RWPE2 (cell line): ENCODE data around the gene HPN.
"Not testable (repeated sequence)": the region's sequence is repeated elsewhere in the genome, so short reads cannot be mapped to it uniquely, and the experiment has no call there.

Source experiments
- ATAC-seq: fragments of 200-7000 bp; cut with Tn5 transposase; 3 replicates; pipeline ENCODE4 v1.9.1; 2021; ENCODE audit warnings: low read depth
- DNase-seq: peaks from one replicate; pipeline ENCODE4 v3.0.0-alpha.2; 2020; ENCODE audit warnings: low spot score
- H3K27ac ChIP-seq: fragments of 450-650 bp; 2 replicates; pipeline ENCODE4 v1.5.1; 2017; ENCODE audit warnings: mild to moderate bottlenecking; ENCODE audit not compliant: poor library complexity, severe bottlenecking
- H3K27me3 ChIP-seq: fragments of 250-450 bp; sonication (Bioruptor Pico); 2 replicates; pipeline ENCODE4 v1.5.1; 2021; ENCODE audit warnings: mild to moderate bottlenecking, moderate library complexity; ENCODE audit not compliant: insufficient read depth, poor library complexity, severe bottlenecking
- H3K36me3 ChIP-seq: fragments of 250-450 bp; sonication (Bioruptor Pico); 2 replicates; pipeline ENCODE4 v1.5.1; 2020; ENCODE audit warnings: low read depth, mild to moderate bottlenecking, moderate library complexity
- H3K4me1 ChIP-seq: fragments of 250-450 bp; sonication (Bioruptor Pico); 2 replicates; pipeline ENCODE4 v1.5.1; 2021; ENCODE audit warnings: mild to moderate bottlenecking, moderate library complexity; ENCODE audit not compliant: insufficient read depth, poor library complexity, severe bottlenecking
- H3K4me3 ChIP-seq: fragments of 250-450 bp; sonication (Bioruptor Pico); 2 replicates; pipeline ENCODE4 v1.5.1; 2021; ENCODE audit warnings: mild to moderate bottlenecking, moderate library complexity; ENCODE audit not compliant: severe bottlenecking
- H3K9me3 ChIP-seq: fragments of 250-450 bp; sonication (Bioruptor Pico); 2 replicates; pipeline ENCODE4 v1.5.1; 2021; ENCODE audit warnings: mild to moderate bottlenecking, moderate library complexity; ENCODE audit not compliant: severe bottlenecking
- CTCF ChIP-seq: fragments of 450-650 bp; IDR thresholded peaks from one replicate; pipeline ENCODE4 v1.5.1; 2017; ENCODE audit warnings: mild to moderate bottlenecking, moderate library complexity; ENCODE audit not compliant: poor library complexity, severe bottlenecking

The HPN gene

GRCh38 chr19:35027851-35028599 is 13.5 kb upstream of the HPN start:
- H3K4me3 ChIP-seq, result no peak overlapping the region
- DNase-seq (no peak), ATAC-seq (0 out of 3 replicates have a peak, but pooled peaks have one; percentile 5)
- no peaks in the 10 kb centered on the region for H3K4me1 ChIP-seq
- peaks cover 26% of the 10 kb centered on the region for H3K36me3 ChIP-seq
- no peaks in the 10 kb centered on the region for H3K9me3 ChIP-seq
- peaks cover 13% of the 10 kb centered on the region for H3K27me3 ChIP-seq
- TF ChIP-seq CTCF, result no peak
- H3K27ac ChIP-seq, result no peak overlapping the region

- H3K36me3 ChIP-seq, result peaks cover 24% of the 10 kb centered on the region
- not testable (repeated sequence) for H3K4me3 ChIP-seq, H3K9me3 ChIP-seq, DNase-seq, H3K27ac ChIP-seq, H3K4me1 ChIP-seq, ATAC-seq
- peaks cover 13% of the 10 kb centered on the region for H3K27me3 ChIP-seq
These were observed 13.0 kb upstream of the HPN start for GRCh38 chr19:35028600-35028885.

- not testable (repeated sequence) for H3K27ac ChIP-seq, H3K9me3 ChIP-seq, H3K4me3 ChIP-seq, DNase-seq, ATAC-seq, H3K4me1 ChIP-seq
- Histone ChIP-seq H3K36me3 (peaks cover 17% of the 10 kb centered on the region), H3K27me3 (peaks cover 13% of the 10 kb centered on the region)
These were observed 12.2 kb upstream of the HPN start for GRCh38 chr19:35029275-35029736.

GRCh38 chr19:35029737-35030256 is 11.7 kb upstream of the HPN start:
- Histone ChIP-seq H3K4me1 (no peaks in the 10 kb centered on the region), H3K27me3 (peaks cover 13% of the 10 kb centered on the region), H3K36me3 (peaks cover 17% of the 10 kb centered on the region), H3K27ac (no peak overlapping the region), H3K9me3 (no peaks in the 10 kb centered on the region), H3K4me3 (peak overlapping the region; percentile 56)
- DNase-seq (no peak), ATAC-seq (no peak; the same call in 2 of the 3 replicates)
- TF ChIP-seq CTCF, result no peak

- H3K27ac ChIP-seq, result no peak within 1 kb of the TSS
- ATAC-seq, result peak; percentile 75
- no peaks in the 10 kb centered on the region for H3K4me1 ChIP-seq
These were observed 11.1 kb upstream of the HPN start, which contains the start of gene SCN1B for GRCh38 chr19:35030257-35031071. Gene SCN1B (plus strand): TSS chr19:35030470. CDS start chr19:35030821, 351 bp downstream.

More at GRCh38 chr19:35030257-35031071, 11.1 kb upstream of the HPN start, which contains the start of gene SCN1B:
- H3K27me3 ChIP-seq, result peaks cover 13% of the 10 kb centered on the region
- H3K9me3 ChIP-seq, result no peaks in the 10 kb centered on the region
- H3K36me3 ChIP-seq, result peaks cover 17% of the 10 kb centered on the region
- peak within 1 kb of the TSS; percentile 56 for H3K4me3 ChIP-seq
- TF ChIP-seq CTCF, result no peak
- DNase-seq, result no peak
